Ishikawa (cell line): ENCODE data around the gene CHAF1A.

Source experiments
- CREB1 ChIP-seq: IDR thresholded peaks from 2 replicates; pipeline ENCODE4 v1.6.1; 2012; ENCODE audit warnings: low read depth
- NFIC ChIP-seq: IDR thresholded peaks from 2 replicates; pipeline ENCODE4 v1.6.1; 2012
- RAD21 ChIP-seq: IDR thresholded peaks from 2 replicates; pipeline ENCODE4 v1.6.1; 2012; ENCODE audit warnings: low read depth
- YY1 ChIP-seq: IDR thresholded peaks from 2 replicates; pipeline ENCODE4 v1.6.1; 2012; ENCODE audit warnings: low read depth
- TF ChIP-seq, protein P1 (sequence below): IDR thresholded peaks from 2 replicates; pipeline ENCODE4 v1.6.1; 2012; ENCODE audit warnings: low read depth, mild to moderate bottlenecking

DNA sequence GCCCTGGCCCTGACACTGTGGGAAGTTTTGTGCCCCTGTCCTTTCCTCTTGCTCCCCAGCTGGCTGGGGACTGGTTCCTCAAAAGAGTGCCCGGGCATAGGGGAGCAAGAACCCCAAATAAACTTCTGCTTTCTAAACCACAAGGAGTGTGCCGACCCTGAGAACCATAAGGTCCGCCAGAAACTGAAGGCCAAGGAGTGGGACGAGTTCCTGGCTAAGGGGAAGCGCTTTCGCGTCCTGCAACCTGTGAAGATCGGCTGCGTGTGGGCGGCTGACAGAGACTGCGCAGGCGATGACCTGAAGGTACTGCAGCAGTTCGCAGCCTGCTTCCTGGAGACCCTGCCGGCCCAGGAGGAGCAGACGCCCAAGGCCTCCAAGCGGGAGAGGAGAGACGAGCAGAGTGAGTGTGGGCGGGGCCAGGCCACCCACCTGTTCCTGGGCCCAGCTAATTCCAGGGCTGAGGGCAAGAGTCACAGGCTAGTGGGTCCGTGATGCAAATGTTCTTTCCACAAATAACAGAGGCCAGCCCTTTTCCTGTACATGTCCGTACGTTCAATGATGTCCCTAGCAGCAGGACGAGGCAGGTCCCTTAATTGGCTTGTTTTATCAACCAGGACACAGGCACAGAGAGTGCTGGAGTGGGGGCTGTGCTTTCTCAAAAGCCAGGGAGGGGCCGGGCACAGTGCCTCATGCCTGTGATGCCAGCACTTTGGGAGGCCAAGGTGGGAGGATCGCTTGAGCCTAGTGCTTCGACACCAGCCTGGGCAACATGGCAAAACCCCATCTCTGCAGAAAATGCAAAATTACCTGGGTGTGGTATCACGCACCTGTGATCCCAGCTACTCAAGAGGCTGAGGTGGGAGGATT is 29.6 kb downstream of the CHAF1A start:
- no peak for TF ChIP-seq NFIC
- no peak for TF ChIP-seq RAD21
- TF ChIP-seq, protein P1, sequence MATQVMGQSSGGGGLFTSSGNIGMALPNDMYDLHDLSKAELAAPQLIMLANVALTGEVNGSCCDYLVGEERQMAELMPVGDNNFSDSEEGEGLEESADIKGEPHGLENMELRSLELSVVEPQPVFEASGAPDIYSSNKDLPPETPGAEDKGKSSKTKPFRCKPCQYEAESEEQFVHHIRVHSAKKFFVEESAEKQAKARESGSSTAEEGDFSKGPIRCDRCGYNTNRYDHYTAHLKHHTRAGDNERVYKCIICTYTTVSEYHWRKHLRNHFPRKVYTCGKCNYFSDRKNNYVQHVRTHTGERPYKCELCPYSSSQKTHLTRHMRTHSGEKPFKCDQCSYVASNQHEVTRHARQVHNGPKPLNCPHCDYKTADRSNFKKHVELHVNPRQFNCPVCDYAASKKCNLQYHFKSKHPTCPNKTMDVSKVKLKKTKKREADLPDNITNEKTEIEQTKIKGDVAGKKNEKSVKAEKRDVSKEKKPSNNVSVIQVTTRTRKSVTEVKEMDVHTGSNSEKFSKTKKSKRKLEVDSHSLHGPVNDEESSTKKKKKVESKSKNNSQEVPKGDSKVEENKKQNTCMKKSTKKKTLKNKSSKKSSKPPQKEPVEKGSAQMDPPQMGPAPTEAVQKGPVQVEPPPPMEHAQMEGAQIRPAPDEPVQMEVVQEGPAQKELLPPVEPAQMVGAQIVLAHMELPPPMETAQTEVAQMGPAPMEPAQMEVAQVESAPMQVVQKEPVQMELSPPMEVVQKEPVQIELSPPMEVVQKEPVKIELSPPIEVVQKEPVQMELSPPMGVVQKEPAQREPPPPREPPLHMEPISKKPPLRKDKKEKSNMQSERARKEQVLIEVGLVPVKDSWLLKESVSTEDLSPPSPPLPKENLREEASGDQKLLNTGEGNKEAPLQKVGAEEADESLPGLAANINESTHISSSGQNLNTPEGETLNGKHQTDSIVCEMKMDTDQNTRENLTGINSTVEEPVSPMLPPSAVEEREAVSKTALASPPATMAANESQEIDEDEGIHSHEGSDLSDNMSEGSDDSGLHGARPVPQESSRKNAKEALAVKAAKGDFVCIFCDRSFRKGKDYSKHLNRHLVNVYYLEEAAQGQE: no peak
- TF ChIP-seq YY1: no peak
- TF ChIP-seq CREB1: no peak
